ENCODE measurements around the gene MYH4.

Gene MYH4

DNA sequence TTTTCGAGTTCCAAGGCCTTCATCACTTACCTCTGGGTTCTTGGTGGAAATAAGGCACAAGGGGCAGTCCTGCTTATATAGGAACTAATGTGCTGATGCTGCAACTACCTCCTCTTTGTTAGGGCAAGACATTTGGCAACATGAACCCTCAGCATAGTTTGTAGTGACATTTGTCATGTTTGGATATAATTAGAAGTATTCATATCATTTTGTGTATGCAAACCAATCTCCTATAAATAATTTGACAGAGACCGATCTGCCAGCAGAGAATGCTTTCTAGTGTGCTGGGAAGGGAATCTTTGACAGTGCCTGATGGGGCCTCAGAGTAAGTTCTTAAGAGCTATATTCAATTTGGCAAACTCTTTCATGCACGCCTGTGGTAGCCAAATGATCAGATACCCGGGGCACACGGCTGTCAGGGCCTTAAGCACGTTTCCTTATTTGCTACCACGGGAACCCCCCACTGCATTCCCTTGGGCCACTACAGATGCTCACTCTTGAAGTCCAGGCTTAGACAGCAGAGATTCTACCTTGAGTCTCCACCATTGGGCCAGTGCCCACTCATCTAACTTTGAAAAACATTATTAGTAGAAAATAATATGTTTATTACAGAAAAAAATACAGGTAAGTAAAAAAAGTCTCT is 47.3 kb downstream of the MYH4 start, which contains the start of gene MYH8:
TSS of gene MYH8 (minus strand) at position 51 of the 643 bp plus-strand sequence. CDS start 1,723 bp downstream, outside the sequence.
- no peak for DNase-seq

DNA sequence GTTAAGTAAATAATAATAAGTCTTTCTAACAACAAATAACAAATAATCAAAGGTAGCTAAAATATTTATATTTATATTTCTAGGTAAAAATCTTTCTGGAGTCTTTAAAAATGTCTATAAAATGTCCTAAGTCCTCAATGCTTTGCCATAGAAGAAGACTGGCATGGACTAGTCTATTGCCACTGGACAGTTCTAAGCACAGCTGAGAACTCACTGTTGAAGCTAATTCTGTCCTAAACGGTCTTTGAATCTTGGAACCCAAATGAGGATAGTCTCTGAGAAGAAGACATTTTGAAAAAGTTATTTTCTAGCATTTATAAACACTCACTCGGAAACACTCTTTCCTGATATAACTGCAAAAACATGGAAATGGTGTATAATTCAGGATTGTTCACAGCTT is 48.1 kb downstream of the MYH4 start:
- Histone ChIP-seq H3K27ac (no peak overlapping the region), H3K27me3 (no peaks in the 10 kb centered on the region), H3K4me1 (no peaks in the 10 kb centered on the region), H3K36me3 (no peaks in the 10 kb centered on the region), H3K4me3 (no peak overlapping the region), H3K9me3 (no peaks in the 10 kb centered on the region)
- TF ChIP-seq, protein P1, sequence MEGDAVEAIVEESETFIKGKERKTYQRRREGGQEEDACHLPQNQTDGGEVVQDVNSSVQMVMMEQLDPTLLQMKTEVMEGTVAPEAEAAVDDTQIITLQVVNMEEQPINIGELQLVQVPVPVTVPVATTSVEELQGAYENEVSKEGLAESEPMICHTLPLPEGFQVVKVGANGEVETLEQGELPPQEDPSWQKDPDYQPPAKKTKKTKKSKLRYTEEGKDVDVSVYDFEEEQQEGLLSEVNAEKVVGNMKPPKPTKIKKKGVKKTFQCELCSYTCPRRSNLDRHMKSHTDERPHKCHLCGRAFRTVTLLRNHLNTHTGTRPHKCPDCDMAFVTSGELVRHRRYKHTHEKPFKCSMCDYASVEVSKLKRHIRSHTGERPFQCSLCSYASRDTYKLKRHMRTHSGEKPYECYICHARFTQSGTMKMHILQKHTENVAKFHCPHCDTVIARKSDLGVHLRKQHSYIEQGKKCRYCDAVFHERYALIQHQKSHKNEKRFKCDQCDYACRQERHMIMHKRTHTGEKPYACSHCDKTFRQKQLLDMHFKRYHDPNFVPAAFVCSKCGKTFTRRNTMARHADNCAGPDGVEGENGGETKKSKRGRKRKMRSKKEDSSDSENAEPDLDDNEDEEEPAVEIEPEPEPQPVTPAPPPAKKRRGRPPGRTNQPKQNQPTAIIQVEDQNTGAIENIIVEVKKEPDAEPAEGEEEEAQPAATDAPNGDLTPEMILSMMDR (IDR thresholded peaks at IDR 0.05): no peak
- intact Hi-C loops (cut with DNase I; ENCODE audit: low total_unique reads): loop anchor here (10.0 kb wide), 1 partner anchor 1576 kb away; no protein-coding TSS in a partner anchor
- no peak for DNase-seq

More for the DNA sequence above, 47.3 kb downstream of the MYH4 start, which contains the start of gene MYH8:
- Histone ChIP-seq H3K4me3 (no peak within 1 kb of the TSS), H3K27ac (no peak within 1 kb of the TSS), H3K4me1 (no peaks in the 10 kb centered on the region), H3K27me3 (no peaks in the 10 kb centered on the region), H3K36me3 (no peaks in the 10 kb centered on the region), H3K9me3 (no peaks in the 10 kb centered on the region)
- TF ChIP-seq, protein P1 (IDR thresholded peaks at IDR 0.05): no peak
- intact Hi-C loops (cut with DNase I; ENCODE audit: low total_unique reads): loop anchor here (10.0 kb wide), 1 partner anchor 1577 kb away; no protein-coding TSS in a partner anchor

DNA sequence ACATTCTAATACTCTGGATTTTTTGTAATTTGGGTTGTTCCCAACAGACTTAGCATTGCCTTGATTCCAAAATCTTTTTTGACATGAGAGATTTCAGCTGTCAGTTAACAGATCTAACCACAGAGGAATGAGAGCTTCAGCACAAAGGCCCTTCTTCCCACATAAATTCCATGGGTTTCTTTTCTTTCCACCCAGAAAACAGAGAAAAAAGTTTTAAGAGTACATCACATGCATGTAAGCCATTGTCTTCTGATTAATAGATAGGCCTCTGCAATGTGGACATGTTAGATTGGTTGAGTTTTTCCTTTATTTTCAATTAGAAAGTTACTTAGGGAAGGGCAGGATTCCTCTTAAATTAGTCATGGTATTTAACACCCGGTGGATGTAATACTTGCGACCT is 48.5 kb downstream of the MYH4 start:
- TF ChIP-seq, protein P1 (IDR thresholded peaks at IDR 0.05): no peak
- Histone ChIP-seq H3K4me3 (no peak overlapping the region), H3K4me1 (no peaks in the 10 kb centered on the region), H3K9me3 (no peaks in the 10 kb centered on the region), H3K27me3 (no peaks in the 10 kb centered on the region), H3K27ac (no peak overlapping the region), H3K36me3 (no peaks in the 10 kb centered on the region)
- intact Hi-C loops (cut with DNase I; ENCODE audit: low total_unique reads): loop anchor here (10.0 kb wide), 1 partner anchor 1576 kb away; no protein-coding TSS in a partner anchor
- no peak for DNase-seq

DNA sequence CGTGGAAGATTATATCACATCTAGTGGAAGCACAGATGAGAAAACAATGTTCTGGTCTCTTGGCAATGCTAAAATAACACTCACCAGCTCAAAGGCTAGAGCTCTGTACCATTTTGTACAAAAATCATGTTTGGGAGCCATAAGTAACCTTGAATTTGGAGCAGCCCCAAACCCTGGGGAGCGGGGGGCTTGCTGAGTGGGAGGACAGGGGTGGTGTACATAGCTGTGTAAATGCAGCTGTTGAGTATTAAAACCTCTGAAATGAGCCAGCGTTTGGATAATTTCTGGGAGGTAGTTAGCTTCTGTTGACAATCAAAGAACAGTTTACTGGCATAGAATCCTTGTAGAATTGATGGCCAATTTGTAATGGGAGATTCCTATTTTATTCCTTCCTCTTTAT is 51.9 kb downstream of the MYH4 start:
- no peak overlapping the region for H3K27ac ChIP-seq
- no peaks in the 10 kb centered on the region for H3K4me1 ChIP-seq
- TF ChIP-seq, protein P1 (IDR thresholded peaks at IDR 0.05): no peak
- H3K4me3 ChIP-seq: no peak overlapping the region
- no peaks in the 10 kb centered on the region for H3K9me3 ChIP-seq
- DNase-seq: no peak
- H3K27me3 ChIP-seq: no peaks in the 10 kb centered on the region
- no peaks in the 10 kb centered on the region for H3K36me3 ChIP-seq
- intact Hi-C loops (cut with DNase I; ENCODE audit: low total_unique reads): no loop called here

DNA sequence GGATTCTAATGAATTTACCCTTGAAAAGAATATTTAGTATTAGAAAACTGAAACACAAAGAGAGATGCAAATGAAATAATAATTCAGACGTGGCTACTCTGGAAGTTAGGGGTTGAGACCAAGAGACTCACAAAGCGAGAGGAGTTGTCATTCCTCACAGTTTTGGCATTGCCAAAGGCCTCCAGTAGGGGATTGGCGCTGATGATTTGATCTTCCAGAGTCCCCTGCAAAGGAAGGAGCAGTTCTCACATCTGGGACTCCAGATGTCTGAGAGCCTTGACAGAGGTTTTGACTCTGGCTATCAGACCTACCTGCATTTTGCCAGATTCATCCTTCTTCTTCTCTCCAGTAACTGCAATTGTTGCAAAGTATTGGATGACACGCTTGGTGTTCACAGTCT is 54.2 kb downstream of the MYH4 start:
- H3K9me3 ChIP-seq: no peaks in the 10 kb centered on the region
- H3K27me3 ChIP-seq: no peaks in the 10 kb centered on the region
- no peaks in the 10 kb centered on the region for H3K4me1 ChIP-seq
- no peak overlapping the region for H3K4me3 ChIP-seq
- TF ChIP-seq, protein P1 (IDR thresholded peaks at IDR 0.05): no peak
- H3K36me3 ChIP-seq: no peaks in the 10 kb centered on the region
- DNase-seq: no peak
- intact Hi-C loops (cut with DNase I; ENCODE audit: low total_unique reads): no loop called here
- H3K27ac ChIP-seq: no peak overlapping the region
